Measurements from ENCODE around the gene OPCML.

DNA sequence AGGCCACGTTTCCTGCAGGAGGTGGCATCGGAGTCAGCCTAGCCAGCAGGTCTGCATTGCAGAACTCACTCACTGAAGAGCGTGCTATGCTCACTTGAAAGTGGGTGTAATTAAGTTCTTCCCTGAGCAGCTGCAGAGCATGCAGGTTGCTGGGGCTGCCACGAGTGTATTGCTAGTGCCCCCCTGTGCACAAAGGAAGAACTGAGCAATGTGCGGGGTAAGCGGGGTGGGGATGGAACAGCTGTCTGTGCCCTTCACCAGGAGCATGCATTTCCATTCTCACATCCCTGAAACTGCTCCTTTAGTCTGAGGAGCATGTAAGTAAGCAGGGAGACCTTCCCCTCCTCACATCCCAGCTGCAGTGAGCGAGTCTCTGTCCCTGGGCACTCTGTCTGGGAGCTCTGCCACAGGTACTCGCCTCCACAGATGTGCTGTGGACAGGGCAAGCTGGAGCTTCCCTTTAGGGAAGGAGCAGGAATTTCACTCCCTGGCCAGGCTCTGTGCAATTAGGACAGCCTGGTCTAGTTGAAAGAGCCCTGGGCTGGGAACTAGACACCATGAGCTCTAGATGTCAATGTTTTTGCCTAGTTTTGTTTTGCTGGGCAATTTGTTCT, 1130.1 kb downstream of the OPCML start:
- TF ChIP-seq, protein P1, sequence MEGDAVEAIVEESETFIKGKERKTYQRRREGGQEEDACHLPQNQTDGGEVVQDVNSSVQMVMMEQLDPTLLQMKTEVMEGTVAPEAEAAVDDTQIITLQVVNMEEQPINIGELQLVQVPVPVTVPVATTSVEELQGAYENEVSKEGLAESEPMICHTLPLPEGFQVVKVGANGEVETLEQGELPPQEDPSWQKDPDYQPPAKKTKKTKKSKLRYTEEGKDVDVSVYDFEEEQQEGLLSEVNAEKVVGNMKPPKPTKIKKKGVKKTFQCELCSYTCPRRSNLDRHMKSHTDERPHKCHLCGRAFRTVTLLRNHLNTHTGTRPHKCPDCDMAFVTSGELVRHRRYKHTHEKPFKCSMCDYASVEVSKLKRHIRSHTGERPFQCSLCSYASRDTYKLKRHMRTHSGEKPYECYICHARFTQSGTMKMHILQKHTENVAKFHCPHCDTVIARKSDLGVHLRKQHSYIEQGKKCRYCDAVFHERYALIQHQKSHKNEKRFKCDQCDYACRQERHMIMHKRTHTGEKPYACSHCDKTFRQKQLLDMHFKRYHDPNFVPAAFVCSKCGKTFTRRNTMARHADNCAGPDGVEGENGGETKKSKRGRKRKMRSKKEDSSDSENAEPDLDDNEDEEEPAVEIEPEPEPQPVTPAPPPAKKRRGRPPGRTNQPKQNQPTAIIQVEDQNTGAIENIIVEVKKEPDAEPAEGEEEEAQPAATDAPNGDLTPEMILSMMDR (optimal IDR thresholded peaks at IDR 0.05 in 1 of 3, IDR thresholded peaks at IDR 0.05 in 1 of 3, conservative IDR thresholded peaks at IDR 0.05 in 1 of 3; ENCODE audit: extremely low read depth in 1 of 3, insufficient read depth in 2 of 3, low read length in 3 of 3): peak in 2 of 3 experiments; percentile 41 to 59
- no peak for TF ChIP-seq EZH2 (IDR thresholded peaks at IDR 0.05; ENCODE audit: low read length)

Data from keratinocyte (primary cell).